Prostate gland (tissue), 2 donors: ENCODE measurements around the gene NCBP2L.

Experiments used
- POLR2A ChIP-seq: fragments of 450-650 bp; IDR thresholded peaks from one replicate; pipeline ENCODE4 v1.6.1; 2016; ENCODE audit warnings: antibody characterized with exemption, mild to moderate bottlenecking
- TF ChIP-seq, protein P1 (sequence below), 4 experiments: fragments of 200-600 bp in 2 of 4; fragments of 450-650 bp in 2 of 4; sonication (generic) in 2 of 4; IDR thresholded peaks; 1 replicate in 3 of 4; 2 replicates in 1 of 4; pipeline ENCODE4 v1.5.1; 2016 to 2019; ENCODE audit warnings: antibody characterized with exemption in 4 of 4, mild to moderate bottlenecking in 2 of 4, moderate library complexity in 2 of 4

GRCh38 chrX:107750861-107751445 is 26.6 kb upstream of the NCBP2L start:
- no peak for TF ChIP-seq POLR2A
- TF ChIP-seq, protein P1, sequence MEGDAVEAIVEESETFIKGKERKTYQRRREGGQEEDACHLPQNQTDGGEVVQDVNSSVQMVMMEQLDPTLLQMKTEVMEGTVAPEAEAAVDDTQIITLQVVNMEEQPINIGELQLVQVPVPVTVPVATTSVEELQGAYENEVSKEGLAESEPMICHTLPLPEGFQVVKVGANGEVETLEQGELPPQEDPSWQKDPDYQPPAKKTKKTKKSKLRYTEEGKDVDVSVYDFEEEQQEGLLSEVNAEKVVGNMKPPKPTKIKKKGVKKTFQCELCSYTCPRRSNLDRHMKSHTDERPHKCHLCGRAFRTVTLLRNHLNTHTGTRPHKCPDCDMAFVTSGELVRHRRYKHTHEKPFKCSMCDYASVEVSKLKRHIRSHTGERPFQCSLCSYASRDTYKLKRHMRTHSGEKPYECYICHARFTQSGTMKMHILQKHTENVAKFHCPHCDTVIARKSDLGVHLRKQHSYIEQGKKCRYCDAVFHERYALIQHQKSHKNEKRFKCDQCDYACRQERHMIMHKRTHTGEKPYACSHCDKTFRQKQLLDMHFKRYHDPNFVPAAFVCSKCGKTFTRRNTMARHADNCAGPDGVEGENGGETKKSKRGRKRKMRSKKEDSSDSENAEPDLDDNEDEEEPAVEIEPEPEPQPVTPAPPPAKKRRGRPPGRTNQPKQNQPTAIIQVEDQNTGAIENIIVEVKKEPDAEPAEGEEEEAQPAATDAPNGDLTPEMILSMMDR (IDR thresholded peaks at IDR 0.05): no peak
